Uterus (tissue), 2 donors: ENCODE data around the gene HOMER2.

ENCODE experiments used
- POLR2A ChIP-seq, 2 donors: fragments of 450-650 bp; IDR thresholded peaks; one replicate each; pipeline ENCODE4 v1.6.1; 2016; ENCODE audit warnings: antibody characterized with exemption in 2 of 2, mild to moderate bottlenecking in 1 of 2, moderate library complexity in 1 of 2
- TF ChIP-seq, protein P1 (sequence below), 4 experiments: fragments of 200-600 bp in 2 of 4; fragments of 450-650 bp in 2 of 4; sonication (generic) in 2 of 4; IDR thresholded peaks; one replicate each; pipeline ENCODE4 v1.5.1; 2016 to 2019; ENCODE audit warnings: antibody characterized with exemption in 4 of 4, mild to moderate bottlenecking in 2 of 4, moderate library complexity in 1 of 4

DNA sequence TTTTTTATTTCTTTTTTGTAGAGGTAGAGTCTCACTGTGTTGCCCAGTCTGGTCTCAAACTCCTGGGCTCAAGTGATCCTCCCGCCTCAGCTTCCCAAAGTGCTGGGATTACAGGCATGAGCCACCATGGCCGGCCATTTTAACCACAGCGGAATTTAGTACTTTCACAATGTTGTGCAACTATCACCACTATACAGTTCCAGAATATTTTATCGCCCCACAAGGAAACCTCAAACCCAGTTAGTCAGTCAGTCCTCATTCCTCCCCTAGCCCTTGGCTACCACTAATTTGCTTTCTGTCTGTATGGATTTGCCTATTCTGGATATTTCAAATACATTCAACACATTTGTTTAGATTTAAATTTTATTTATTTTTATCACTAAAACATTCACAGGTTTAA, 15.5 kb upstream of the HOMER2 start:
- TF ChIP-seq, protein P1, sequence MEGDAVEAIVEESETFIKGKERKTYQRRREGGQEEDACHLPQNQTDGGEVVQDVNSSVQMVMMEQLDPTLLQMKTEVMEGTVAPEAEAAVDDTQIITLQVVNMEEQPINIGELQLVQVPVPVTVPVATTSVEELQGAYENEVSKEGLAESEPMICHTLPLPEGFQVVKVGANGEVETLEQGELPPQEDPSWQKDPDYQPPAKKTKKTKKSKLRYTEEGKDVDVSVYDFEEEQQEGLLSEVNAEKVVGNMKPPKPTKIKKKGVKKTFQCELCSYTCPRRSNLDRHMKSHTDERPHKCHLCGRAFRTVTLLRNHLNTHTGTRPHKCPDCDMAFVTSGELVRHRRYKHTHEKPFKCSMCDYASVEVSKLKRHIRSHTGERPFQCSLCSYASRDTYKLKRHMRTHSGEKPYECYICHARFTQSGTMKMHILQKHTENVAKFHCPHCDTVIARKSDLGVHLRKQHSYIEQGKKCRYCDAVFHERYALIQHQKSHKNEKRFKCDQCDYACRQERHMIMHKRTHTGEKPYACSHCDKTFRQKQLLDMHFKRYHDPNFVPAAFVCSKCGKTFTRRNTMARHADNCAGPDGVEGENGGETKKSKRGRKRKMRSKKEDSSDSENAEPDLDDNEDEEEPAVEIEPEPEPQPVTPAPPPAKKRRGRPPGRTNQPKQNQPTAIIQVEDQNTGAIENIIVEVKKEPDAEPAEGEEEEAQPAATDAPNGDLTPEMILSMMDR (IDR thresholded peaks at IDR 0.05) = no peak
- TF ChIP-seq POLR2A (IDR thresholded peaks at IDR 0.05) = no peak
